K562 treated with DMSO at 1 percent for 12 hours (cell line): ENCODE measurements around the gene ASMT. TPM values are rescaled to one million over a fixed set of nuclear protein-coding genes. Genes with fewer than 3 reads are reported as not detected.

ENCODE experiments used
- total RNA-seq: library from RNA; unstranded; fragments of 300-600 nt; gene quantifications from 2 replicates; pipeline ENCODE4 v1.2.3, GENCODE V29; 2022; ENCODE audit not compliant: insufficient read depth

ASMT gene
- not detected in 2 replicates for total RNA-seq

GRCh38 chrX:1614927-1615326 lies at the start of gene ASMT:
Gene ASMT (plus strand): TSS chrX:1615059. CDS start chrX:1615200, 141 bp downstream.

DNA sequence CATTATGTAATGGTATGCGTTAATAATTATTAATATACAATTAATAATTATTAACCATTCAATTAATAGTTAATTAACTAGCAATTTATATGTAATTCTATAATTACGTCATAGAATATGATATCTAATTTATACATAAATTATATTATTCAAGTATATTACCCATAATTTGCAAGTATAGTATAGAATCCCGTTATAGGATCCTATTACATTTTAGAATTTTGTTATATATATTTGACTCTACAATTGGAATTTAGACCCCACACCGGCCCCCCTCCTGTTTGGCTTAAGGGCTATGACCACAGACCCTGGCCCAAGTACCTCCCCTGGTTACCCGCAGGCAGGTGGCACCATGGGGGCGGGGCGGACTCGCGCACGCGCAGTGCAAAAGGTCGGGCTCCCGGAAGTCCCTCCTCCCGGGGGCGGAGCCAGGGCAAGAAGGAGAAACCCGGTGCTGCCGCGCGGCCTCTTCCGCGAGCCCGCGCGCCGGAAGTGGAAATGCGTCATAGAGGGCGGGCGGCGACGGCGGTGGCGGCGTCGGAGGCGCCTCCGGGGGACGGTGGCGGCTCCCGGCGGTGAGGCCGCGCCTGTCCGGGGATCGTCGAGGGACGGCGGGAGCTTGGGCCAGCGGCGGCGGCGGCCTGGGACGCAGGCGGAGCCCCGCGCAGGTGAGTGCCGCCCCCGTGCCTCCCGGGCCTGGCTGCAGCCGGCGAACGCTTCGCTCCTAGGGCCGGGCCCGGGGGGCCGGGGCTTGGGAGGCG lies 23.6 kb upstream of the ASMT start, which contains the start of gene AKAP17A:
Gene AKAP17A (plus strand): TSS at position 503 of the 761 bp plus-strand sequence. CDS start 1,859 bp downstream, outside the sequence.

Other genes starting within 250 kb of the ASMT start
- gene SLC25A6, start 222.9 kb upstream of the ASMT start, total RNA-seq, result 777 and 896 TPM in 2 replicates
- gene ASMTL, start 162.2 kb upstream of the ASMT start, total RNA-seq, result 21.1 and 23.0 TPM in 2 replicates
- 0.53 and 1.1 TPM in 2 replicates for gene P2RY8, start 77.9 kb upstream of the ASMT start, total RNA-seq
- gene AKAP17A, start 23.5 kb upstream of the ASMT start, total RNA-seq, result 14.8 and 28.8 TPM in 2 replicates